ENCODE data around the gene MRPS2.

The MRPS2 gene

GRCh38 chr9:135488527-135488926 lies 12.0 kb upstream of the MRPS2 start:
- Mint-ChIP-seq H3K36me3 (ENCODE audit: low read depth) (peaks cover 33% of the 10 kb centered on the region), H3K27ac (no peak overlapping the region), H3K9me3 (no peaks in the 10 kb centered on the region), H3K4me3 (no peak overlapping the region), H3K4me1 (peaks cover 15% of the 10 kb centered on the region), H3K27me3 (ENCODE audit: low read depth, poor library complexity) (peaks cover 2% of the 10 kb centered on the region)
- TF ChIP-seq CTCF (IDR thresholded peaks at IDR 0.05): no peak
- DNase-seq: no peak

GRCh38 chr9:135489188-135489906 lies 11.1 kb upstream of the MRPS2 start:
- no peak for TF ChIP-seq CTCF (IDR thresholded peaks at IDR 0.05)
- no peak for DNase-seq

GRCh38 chr9:135490166-135490870 lies 10.2 kb upstream of the MRPS2 start:
- Mint-ChIP-seq H3K4me3 (no peak overlapping the region), H3K27ac (no peak overlapping the region), H3K9me3 (no peaks in the 10 kb centered on the region), H3K27me3 (ENCODE audit: low read depth, poor library complexity) (peaks cover 5% of the 10 kb centered on the region), H3K36me3 (ENCODE audit: low read depth) (peaks cover 17% of the 10 kb centered on the region), H3K4me1 (peaks cover 23% of the 10 kb centered on the region)
- no peak for TF ChIP-seq CTCF (IDR thresholded peaks at IDR 0.05)
- no peak for DNase-seq

More at GRCh38 chr9:135489188-135489906, 11.1 kb upstream of the MRPS2 start:
- H3K27me3 Mint-ChIP-seq (ENCODE audit: low read depth, poor library complexity): peaks cover 2% of the 10 kb centered on the region
- peaks cover 27% of the 10 kb centered on the region for H3K36me3 Mint-ChIP-seq (ENCODE audit: low read depth)
- H3K27ac Mint-ChIP-seq: no peak overlapping the region
- no peaks in the 10 kb centered on the region for H3K9me3 Mint-ChIP-seq
- H3K4me3 Mint-ChIP-seq: no peak overlapping the region
- H3K4me1 Mint-ChIP-seq: peaks cover 15% of the 10 kb centered on the region

GRCh38 chr9:135490980-135491464 lies 9.5 kb upstream of the MRPS2 start:
- no peaks in the 10 kb centered on the region for H3K9me3 Mint-ChIP-seq
- no peak overlapping the region for H3K4me3 Mint-ChIP-seq
- H3K36me3 Mint-ChIP-seq (ENCODE audit: low read depth): peaks cover 10% of the 10 kb centered on the region
- peaks cover 25% of the 10 kb centered on the region for H3K4me1 Mint-ChIP-seq
- H3K27me3 Mint-ChIP-seq (ENCODE audit: low read depth, poor library complexity): peaks cover 5% of the 10 kb centered on the region
- H3K27ac Mint-ChIP-seq: no peak overlapping the region
- DNase-seq: no peak
- no peak for TF ChIP-seq CTCF (IDR thresholded peaks at IDR 0.05)

GRCh38 chr9:135491764-135492163 lies 8.7 kb upstream of the MRPS2 start:
- no peaks in the 10 kb centered on the region for H3K9me3 Mint-ChIP-seq
- H3K27ac Mint-ChIP-seq: no peak overlapping the region
- peaks cover 25% of the 10 kb centered on the region for H3K4me1 Mint-ChIP-seq

More at GRCh38 chr9:135491764-135492163, 8.7 kb upstream of the MRPS2 start:
- H3K4me3 Mint-ChIP-seq: no peak overlapping the region
- no peak for DNase-seq
- no peak for TF ChIP-seq CTCF (IDR thresholded peaks at IDR 0.05)
- H3K36me3 Mint-ChIP-seq (ENCODE audit: low read depth): peaks cover 6% of the 10 kb centered on the region
- H3K27me3 Mint-ChIP-seq (ENCODE audit: low read depth, poor library complexity): peaks cover 5% of the 10 kb centered on the region

All from nephron progenitor cell (in vitro differentiated cells).